OCI-LY7 (cell line): ENCODE data around the gene RAET1E.

Source experiments
- CTCF ChIP-seq: fragments of 200-600 bp; sonication (generic); conservative IDR thresholded peaks from 2 replicates; pipeline ENCODE4 v1.5.1; 2014; ENCODE audit warnings: mild to moderate bottlenecking, antibody characterized with exemption, low read length, moderate library complexity, mixed read lengths
- EZH2phosphoT487 ChIP-seq: fragments of 200-600 bp; sonication (generic); IDR thresholded peaks from 2 replicates; pipeline ENCODE4 v1.6.1; 2018; ENCODE audit warnings: low read depth, borderline replicate concordance, mild to moderate bottlenecking, mixed run types, antibody characterized with exemption, low read length, moderate library complexity, mixed read lengths

DNA sequence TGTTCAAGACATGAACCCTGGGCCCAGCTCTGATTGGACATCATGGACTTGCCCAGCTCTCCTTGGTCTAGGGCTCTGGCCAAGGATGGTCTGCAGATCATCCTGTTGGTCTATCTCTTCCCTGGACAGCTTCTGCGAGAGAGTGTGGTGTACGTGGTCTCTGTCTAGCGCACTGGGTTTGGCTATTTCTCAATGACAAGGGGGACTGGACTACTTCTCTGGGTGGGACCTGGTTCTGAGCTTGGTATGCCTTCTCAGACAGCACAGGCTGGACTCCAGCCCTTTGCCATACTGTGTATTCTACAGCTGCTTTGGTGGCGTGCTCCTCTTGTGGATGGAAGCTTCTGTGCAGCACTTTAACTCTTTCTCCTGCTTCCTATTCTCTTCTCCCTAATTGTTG lies 8.5 kb upstream of the RAET1E start:
- TF ChIP-seq EZH2phosphoT487 (no peak), CTCF (no peak)
